ENCODE measurements around the gene ZDHHC7. TPM values are rescaled to one million over a fixed set of nuclear protein-coding genes. Genes with fewer than 3 reads are reported as not detected.

Gene ZDHHC7
- total and polyA plus RNA-seq, 9 of the 15 experiments (the other 6 are each of a cell fraction or from before 2014, with no cell fraction given): 1.7 to 49.7 (median 37.4) TPM

- no peak; the same call in 1 of the 2 replicates for TF ChIP-seq BACH1 (tag; IDR thresholded peaks at IDR 0.05)
- TF ChIP-seq, protein P1, sequence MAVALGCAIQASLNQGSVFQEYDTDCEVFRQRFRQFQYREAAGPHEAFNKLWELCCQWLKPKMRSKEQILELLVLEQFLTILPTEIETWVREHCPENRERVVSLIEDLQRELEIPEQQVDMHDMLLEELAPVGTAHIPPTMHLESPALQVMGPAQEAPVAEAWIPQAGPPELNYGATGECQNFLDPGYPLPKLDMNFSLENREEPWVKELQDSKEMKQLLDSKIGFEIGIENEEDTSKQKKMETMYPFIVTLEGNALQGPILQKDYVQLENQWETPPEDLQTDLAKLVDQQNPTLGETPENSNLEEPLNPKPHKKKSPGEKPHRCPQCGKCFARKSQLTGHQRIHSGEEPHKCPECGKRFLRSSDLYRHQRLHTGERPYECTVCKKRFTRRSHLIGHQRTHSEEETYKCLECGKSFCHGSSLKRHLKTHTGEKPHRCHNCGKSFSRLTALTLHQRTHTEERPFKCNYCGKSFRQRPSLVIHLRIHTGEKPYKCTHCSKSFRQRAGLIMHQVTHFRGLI (CRISPR knock-in tag; IDR thresholded peaks at IDR 0.05): no peak
- TF ChIP-seq DPF2 (IDR thresholded peaks at IDR 0.05): 0 out of 2 replicates have a peak, but pooled peaks have one; percentile 1
- TF ChIP-seq MBD2 (IDR thresholded peaks at IDR 0.05; ENCODE audit: borderline replicate concordance, low read depth): no peak
- TF ChIP-seq PURB (CRISPR knock-in tag; IDR thresholded peaks at IDR 0.05; ENCODE audit: low read depth): no peak
- TF ChIP-seq ZFX (CRISPR knock-in tag; IDR thresholded peaks at IDR 0.05): no peak
- no peak for TF ChIP-seq ZNF431 (CRISPR knock-in tag; IDR thresholded peaks at IDR 0.05)
- TF ChIP-seq U2AF1 (optimal IDR thresholded peaks at IDR 0.05; ENCODE audit: low read depth, low read length): no peak
- TF ChIP-seq ZNF280A (IDR thresholded peaks at IDR 0.05; ENCODE audit: low read depth, partially characterized antibody): no peak
- no peak for TF ChIP-seq ZNF217 (CRISPR knock-in tag; IDR thresholded peaks at IDR 0.05)
- TF ChIP-seq ZNF197 (CRISPR knock-in tag; IDR thresholded peaks at IDR 0.05; ENCODE audit: low read depth): no peak
- TF ChIP-seq IFI16 (CRISPR knock-in tag; IDR thresholded peaks at IDR 0.05): no peak
- no peak for TF ChIP-seq RBM22 (IDR thresholded peaks at IDR 0.05; ENCODE audit: low read depth, low read length, poor library complexity, severe bottlenecking)
- no peak for TF ChIP-seq ZSCAN32 (CRISPR knock-in tag; IDR thresholded peaks at IDR 0.05)
- no peak for TF ChIP-seq MCM3 (IDR thresholded peaks at IDR 0.05)
- TF ChIP-seq NFYB (IDR thresholded peaks at IDR 0.05; ENCODE audit: extremely low read depth, insufficient read length): no peak
- no peak for TF ChIP-seq CREB5 (CRISPR knock-in tag; IDR thresholded peaks at IDR 0.05)
- TF ChIP-seq PATZ1 (CRISPR knock-in tag; IDR thresholded peaks at IDR 0.05; ENCODE audit: borderline replicate concordance): no peak
- TF ChIP-seq ZNF79 (CRISPR knock-in tag; IDR thresholded peaks at IDR 0.05; ENCODE audit: low read depth): no peak
- no peak for TF ChIP-seq BRCA1 (IDR thresholded peaks at IDR 0.05)
- no peak for TF ChIP-seq BRCA1 (CRISPR knock-in tag; IDR thresholded peaks at IDR 0.05)
- no peak for TF ChIP-seq ADNP (tag; IDR thresholded peaks at IDR 0.05)
- no peak for TF ChIP-seq GATAD2B (IDR thresholded peaks at IDR 0.05; ENCODE audit: borderline replicate concordance)
- no peak for TF ChIP-seq GTF2A2 (tag; IDR thresholded peaks at IDR 0.05)
- no peak for TF ChIP-seq HIVEP1 (CRISPR knock-in tag; IDR thresholded peaks at IDR 0.05)
Observed at GRCh38 chr16:85051067-85051581, 39.8 kb upstream of the ZDHHC7 start (continued).

Data from K562 (cell line).